GM15510 (cell line): ENCODE data around the gene PHF21B.

Experiments
- POLR2A ChIP-seq: IDR thresholded peaks from 3 replicates; pipeline ENCODE4 v1.6.1; 2011; ENCODE audit warnings: borderline replicate concordance; ENCODE audit not compliant: insufficient read length; ENCODE audit errors: extremely low read depth

PHF21B gene

GRCh38 chr22:45009606-45010531, at the start of gene PHF21B:
TSS of gene PHF21B (minus strand) at chr22:45010005. CDS start at chr22:45009549, 456 bp downstream.
- no peak for TF ChIP-seq POLR2A

- TF ChIP-seq POLR2A = no peak
Measured at GRCh38 chr22:45059296-45059695, 49.5 kb upstream of the PHF21B start.

GRCh38 chr22:45058622-45058912, 48.8 kb upstream of the PHF21B start:
- no peak for TF ChIP-seq POLR2A

GRCh38 chr22:45055936-45056335, 46.1 kb upstream of the PHF21B start:
- no peak for TF ChIP-seq POLR2A

- TF ChIP-seq POLR2A = no peak
Measured at GRCh38 chr22:45053571-45053970, 43.8 kb upstream of the PHF21B start.

- no peak for TF ChIP-seq POLR2A
Measured at GRCh38 chr22:45053094-45053493, 43.3 kb upstream of the PHF21B start.

GRCh38 chr22:45051946-45052345, 42.1 kb upstream of the PHF21B start:
- TF ChIP-seq POLR2A = no peak

GRCh38 chr22:45051419-45051818, 41.6 kb upstream of the PHF21B start:
- TF ChIP-seq POLR2A = no peak

- no peak for TF ChIP-seq POLR2A
Measured at GRCh38 chr22:45047260-45047659, 37.5 kb upstream of the PHF21B start.

- TF ChIP-seq POLR2A = no peak
Measured at GRCh38 chr22:45045208-45045607, 35.4 kb upstream of the PHF21B start.

GRCh38 chr22:45042263-45042662, 32.5 kb upstream of the PHF21B start:
- TF ChIP-seq POLR2A = no peak

- no peak for TF ChIP-seq POLR2A
Measured at GRCh38 chr22:45039133-45039532, 29.3 kb upstream of the PHF21B start.

GRCh38 chr22:45036154-45036553, 26.3 kb upstream of the PHF21B start:
- TF ChIP-seq POLR2A = no peak

GRCh38 chr22:45034821-45035220, 25.0 kb upstream of the PHF21B start:
- TF ChIP-seq POLR2A = no peak

GRCh38 chr22:45034156-45034555, 24.4 kb upstream of the PHF21B start:
- no peak for TF ChIP-seq POLR2A

- no peak for TF ChIP-seq POLR2A
Measured at GRCh38 chr22:45033136-45033535, 23.3 kb upstream of the PHF21B start.
